H1 (cell line): ENCODE measurements around the gene CCDC174. TPM values are rescaled to one million over a fixed set of nuclear protein-coding genes. Genes with fewer than 3 reads are reported as not detected.

Experiments used
- BCL11A ChIP-seq, 2 experiments: IDR thresholded peaks; one replicate each; pipeline ENCODE4 v1.6.1; 2011; ENCODE audit warnings: low read depth in 2 of 2, low read length in 2 of 2, mild to moderate bottlenecking in 2 of 2
- CTBP2 ChIP-seq: IDR thresholded peaks from 2 replicates; pipeline ENCODE4 v1.7.0; 2011; ENCODE audit warnings: borderline replicate concordance, mild to moderate bottlenecking, moderate library complexity, mixed read lengths, low read length; ENCODE audit not compliant: insufficient read depth, insufficient read length
- KDM4A ChIP-seq: IDR thresholded peaks from one replicate; pipeline ENCODE4 v1.7.1; 2012; ENCODE audit warnings: low read depth, mild to moderate bottlenecking, moderate library complexity, low read length, inconsistent platforms; ENCODE audit not compliant: severe bottlenecking
- NANOG ChIP-seq: IDR thresholded peaks from 2 replicates; pipeline ENCODE4 v1.6.1; 2011; ENCODE audit warnings: low read length, low read depth, mild to moderate bottlenecking, inconsistent platforms; ENCODE audit not compliant: insufficient read depth, poor library complexity, severe bottlenecking
- PHF8 ChIP-seq: fragments of 200-600 bp; sonication (generic); conservative IDR thresholded peaks from 2 replicates; pipeline ENCODE4 v1.7.1; 2012; ENCODE audit warnings: low read depth, mild to moderate bottlenecking, inconsistent platforms, low read length, moderate library complexity
- RFX5 ChIP-seq: IDR thresholded peaks from 2 replicates; pipeline ENCODE4 v1.6.1; 2011; ENCODE audit warnings: low read depth, low read length, improper control_type of control experiment, borderline replicate concordance
- SUZ12 ChIP-seq: fragments of 200-600 bp; sonication (generic); IDR thresholded peaks from 2 replicates; pipeline ENCODE4 v1.6.1; 2012; ENCODE audit warnings: mild to moderate bottlenecking, inconsistent platforms, low read length, moderate library complexity, mixed read lengths
- polyA plus RNA-seq, 7 experiments: library from polyadenylated mRNA; depleted of rRNA in 3 of 7; stranded (reverse) in 5 of 7; unstranded in 2 of 7; fragments of >200 nt in 5 of 7; fragments of 200-250 nt in 2 of 7; gene quantifications; 1 replicate in 5 of 7; 2 replicates in 1 of 7; 4 replicates in 1 of 7; pipeline versions ENCODE4 v1.2.1 to v1.2.3, GENCODE V29; 2011 to 2013; ENCODE audit warnings: missing spikeins in 2 of 7, mixed read lengths in 2 of 7
- total RNA-seq: library from RNA; stranded (reverse); fragmentation: NEBNext Ultra II Directional; extraction: Animal tissue kit (Norgen Biotek cat#: 25700); gene quantifications from 2 replicates; pipeline ENCODE4 v1.2.1, GENCODE V29; 2021
- TF ChIP-seq, protein P1 (sequence below): fragments of 300-600 bp; sonication (generic); IDR thresholded peaks from 2 replicates; pipeline ENCODE4 v1.7.1; 2012; ENCODE audit warnings: low read length, moderate library complexity, mild to moderate bottlenecking, inconsistent platforms; ENCODE audit not compliant: insufficient replicate concordance
- TF ChIP-seq, protein P2 (sequence below): IDR thresholded peaks from 2 replicates; pipeline ENCODE4 v1.6.1; 2012; ENCODE audit warnings: low read length, inconsistent platforms

Gene CCDC174
- total and polyA plus RNA-seq, 2 of the 8 experiments (the other 6 are each of a cell fraction or from before 2014, with no cell fraction given) = 3.5 to 11.9 TPM

DNA sequence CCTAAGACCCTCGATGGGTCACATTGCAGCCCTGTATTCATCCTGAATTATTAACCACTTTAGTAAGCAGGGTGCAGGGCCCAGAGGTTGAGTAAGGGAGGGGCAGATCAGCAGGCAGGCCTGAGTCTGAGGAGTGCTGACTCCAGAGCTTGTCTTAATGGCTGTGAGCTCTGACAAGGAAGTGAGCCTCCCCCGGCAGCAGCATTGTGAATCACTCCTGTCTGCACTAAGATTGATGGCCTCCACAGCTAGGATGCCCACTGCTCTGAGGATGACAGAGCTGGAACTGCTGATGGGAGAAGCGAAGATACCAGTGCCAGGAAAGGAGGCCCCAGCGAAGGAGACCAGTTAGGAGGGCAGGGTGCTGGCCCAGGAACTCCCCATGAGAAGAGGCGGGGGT, 46.5 kb upstream of the CCDC174 start (continued):
- TF ChIP-seq, protein P1, sequence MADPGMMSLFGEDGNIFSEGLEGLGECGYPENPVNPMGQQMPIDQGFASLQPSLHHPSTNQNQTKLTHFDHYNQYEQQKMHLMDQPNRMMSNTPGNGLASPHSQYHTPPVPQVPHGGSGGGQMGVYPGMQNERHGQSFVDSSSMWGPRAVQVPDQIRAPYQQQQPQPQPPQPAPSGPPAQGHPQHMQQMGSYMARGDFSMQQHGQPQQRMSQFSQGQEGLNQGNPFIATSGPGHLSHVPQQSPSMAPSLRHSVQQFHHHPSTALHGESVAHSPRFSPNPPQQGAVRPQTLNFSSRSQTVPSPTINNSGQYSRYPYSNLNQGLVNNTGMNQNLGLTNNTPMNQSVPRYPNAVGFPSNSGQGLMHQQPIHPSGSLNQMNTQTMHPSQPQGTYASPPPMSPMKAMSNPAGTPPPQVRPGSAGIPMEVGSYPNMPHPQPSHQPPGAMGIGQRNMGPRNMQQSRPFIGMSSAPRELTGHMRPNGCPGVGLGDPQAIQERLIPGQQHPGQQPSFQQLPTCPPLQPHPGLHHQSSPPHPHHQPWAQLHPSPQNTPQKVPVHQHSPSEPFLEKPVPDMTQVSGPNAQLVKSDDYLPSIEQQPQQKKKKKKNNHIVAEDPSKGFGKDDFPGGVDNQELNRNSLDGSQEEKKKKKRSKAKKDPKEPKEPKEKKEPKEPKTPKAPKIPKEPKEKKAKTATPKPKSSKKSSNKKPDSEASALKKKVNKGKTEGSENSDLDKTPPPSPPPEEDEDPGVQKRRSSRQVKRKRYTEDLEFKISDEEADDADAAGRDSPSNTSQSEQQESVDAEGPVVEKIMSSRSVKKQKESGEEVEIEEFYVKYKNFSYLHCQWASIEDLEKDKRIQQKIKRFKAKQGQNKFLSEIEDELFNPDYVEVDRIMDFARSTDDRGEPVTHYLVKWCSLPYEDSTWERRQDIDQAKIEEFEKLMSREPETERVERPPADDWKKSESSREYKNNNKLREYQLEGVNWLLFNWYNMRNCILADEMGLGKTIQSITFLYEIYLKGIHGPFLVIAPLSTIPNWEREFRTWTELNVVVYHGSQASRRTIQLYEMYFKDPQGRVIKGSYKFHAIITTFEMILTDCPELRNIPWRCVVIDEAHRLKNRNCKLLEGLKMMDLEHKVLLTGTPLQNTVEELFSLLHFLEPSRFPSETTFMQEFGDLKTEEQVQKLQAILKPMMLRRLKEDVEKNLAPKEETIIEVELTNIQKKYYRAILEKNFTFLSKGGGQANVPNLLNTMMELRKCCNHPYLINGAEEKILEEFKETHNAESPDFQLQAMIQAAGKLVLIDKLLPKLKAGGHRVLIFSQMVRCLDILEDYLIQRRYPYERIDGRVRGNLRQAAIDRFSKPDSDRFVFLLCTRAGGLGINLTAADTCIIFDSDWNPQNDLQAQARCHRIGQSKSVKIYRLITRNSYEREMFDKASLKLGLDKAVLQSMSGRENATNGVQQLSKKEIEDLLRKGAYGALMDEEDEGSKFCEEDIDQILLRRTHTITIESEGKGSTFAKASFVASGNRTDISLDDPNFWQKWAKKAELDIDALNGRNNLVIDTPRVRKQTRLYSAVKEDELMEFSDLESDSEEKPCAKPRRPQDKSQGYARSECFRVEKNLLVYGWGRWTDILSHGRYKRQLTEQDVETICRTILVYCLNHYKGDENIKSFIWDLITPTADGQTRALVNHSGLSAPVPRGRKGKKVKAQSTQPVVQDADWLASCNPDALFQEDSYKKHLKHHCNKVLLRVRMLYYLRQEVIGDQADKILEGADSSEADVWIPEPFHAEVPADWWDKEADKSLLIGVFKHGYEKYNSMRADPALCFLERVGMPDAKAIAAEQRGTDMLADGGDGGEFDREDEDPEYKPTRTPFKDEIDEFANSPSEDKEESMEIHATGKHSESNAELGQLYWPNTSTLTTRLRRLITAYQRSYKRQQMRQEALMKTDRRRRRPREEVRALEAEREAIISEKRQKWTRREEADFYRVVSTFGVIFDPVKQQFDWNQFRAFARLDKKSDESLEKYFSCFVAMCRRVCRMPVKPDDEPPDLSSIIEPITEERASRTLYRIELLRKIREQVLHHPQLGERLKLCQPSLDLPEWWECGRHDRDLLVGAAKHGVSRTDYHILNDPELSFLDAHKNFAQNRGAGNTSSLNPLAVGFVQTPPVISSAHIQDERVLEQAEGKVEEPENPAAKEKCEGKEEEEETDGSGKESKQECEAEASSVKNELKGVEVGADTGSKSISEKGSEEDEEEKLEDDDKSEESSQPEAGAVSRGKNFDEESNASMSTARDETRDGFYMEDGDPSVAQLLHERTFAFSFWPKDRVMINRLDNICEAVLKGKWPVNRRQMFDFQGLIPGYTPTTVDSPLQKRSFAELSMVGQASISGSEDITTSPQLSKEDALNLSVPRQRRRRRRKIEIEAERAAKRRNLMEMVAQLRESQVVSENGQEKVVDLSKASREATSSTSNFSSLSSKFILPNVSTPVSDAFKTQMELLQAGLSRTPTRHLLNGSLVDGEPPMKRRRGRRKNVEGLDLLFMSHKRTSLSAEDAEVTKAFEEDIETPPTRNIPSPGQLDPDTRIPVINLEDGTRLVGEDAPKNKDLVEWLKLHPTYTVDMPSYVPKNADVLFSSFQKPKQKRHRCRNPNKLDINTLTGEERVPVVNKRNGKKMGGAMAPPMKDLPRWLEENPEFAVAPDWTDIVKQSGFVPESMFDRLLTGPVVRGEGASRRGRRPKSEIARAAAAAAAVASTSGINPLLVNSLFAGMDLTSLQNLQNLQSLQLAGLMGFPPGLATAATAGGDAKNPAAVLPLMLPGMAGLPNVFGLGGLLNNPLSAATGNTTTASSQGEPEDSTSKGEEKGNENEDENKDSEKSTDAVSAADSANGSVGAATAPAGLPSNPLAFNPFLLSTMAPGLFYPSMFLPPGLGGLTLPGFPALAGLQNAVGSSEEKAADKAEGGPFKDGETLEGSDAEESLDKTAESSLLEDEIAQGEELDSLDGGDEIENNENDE = no peak
- TF ChIP-seq KDM4A = no peak
- TF ChIP-seq RFX5 = no peak
- TF ChIP-seq, protein P2, sequence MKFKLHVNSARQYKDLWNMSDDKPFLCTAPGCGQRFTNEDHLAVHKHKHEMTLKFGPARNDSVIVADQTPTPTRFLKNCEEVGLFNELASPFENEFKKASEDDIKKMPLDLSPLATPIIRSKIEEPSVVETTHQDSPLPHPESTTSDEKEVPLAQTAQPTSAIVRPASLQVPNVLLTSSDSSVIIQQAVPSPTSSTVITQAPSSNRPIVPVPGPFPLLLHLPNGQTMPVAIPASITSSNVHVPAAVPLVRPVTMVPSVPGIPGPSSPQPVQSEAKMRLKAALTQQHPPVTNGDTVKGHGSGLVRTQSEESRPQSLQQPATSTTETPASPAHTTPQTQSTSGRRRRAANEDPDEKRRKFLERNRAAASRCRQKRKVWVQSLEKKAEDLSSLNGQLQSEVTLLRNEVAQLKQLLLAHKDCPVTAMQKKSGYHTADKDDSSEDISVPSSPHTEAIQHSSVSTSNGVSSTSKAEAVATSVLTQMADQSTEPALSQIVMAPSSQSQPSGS = no peak
- no peak for TF ChIP-seq CTBP2
- TF ChIP-seq SUZ12 = no peak
- TF ChIP-seq PHF8 = no peak
- no peak for TF ChIP-seq NANOG
- no peak for TF ChIP-seq BCL11A (IDR thresholded peaks at IDR 0.05; ENCODE audit: low read depth in 2 of 2, low read length in 2 of 2)
